Bronchial epithelial cell (primary cell): ENCODE data around the gene NEUROD6. TPM values are rescaled to one million over a fixed set of nuclear protein-coding genes. Genes with fewer than 3 reads are reported as not detected.

ENCODE experiments used
- DNase-seq: peaks from one replicate; pipeline ENCODE4 v3.0.0-alpha.2; 2010; ENCODE audit warnings: low read depth
- FAIRE-seq: peaks from 2 replicates; lab custom pipeline; 2011; peaks lifted over from hg19 to GRCh38; lab: Jason Lieb, UNC
- H3K27me3 ChIP-seq: 2 replicates; pipeline ENCODE4 v1.5.1; 2011; ENCODE audit warnings: low read length; ENCODE audit not compliant: control insufficient read depth, insufficient read depth
- H3K36me3 ChIP-seq: 2 replicates; pipeline ENCODE4 v1.5.1; 2011; ENCODE audit warnings: low read length; ENCODE audit not compliant: control insufficient read depth, insufficient read depth
- H3K4me3 ChIP-seq: 2 replicates; pipeline ENCODE4 v1.5.1; 2011; ENCODE audit warnings: mild to moderate bottlenecking, low read depth, low read length, control low read depth
- total RNA-seq: library from RNA; depleted of rRNA; stranded (reverse); fragments of >200 nt; gene quantifications from 2 replicates; pipeline ENCODE4 v1.2.1, GENCODE V29; 2014
- TF ChIP-seq, protein P1 (sequence below): IDR thresholded peaks from 2 replicates; pipeline ENCODE4 v1.5.1; 2011; ENCODE audit warnings: mild to moderate bottlenecking, moderate library complexity, low read length, control low read depth, inconsistent platforms; ENCODE audit not compliant: insufficient read depth, severe bottlenecking

Gene NEUROD6
- total RNA-seq, 1 donor from 2014 or later: not detected

- FAIRE-seq (no peak), DNase-seq (no peak)
- H3K36me3 ChIP-seq: no peaks in the 10 kb centered on the region
- H3K4me3 ChIP-seq: no peak overlapping the region
- H3K27me3 ChIP-seq: peaks cover 8% of the 10 kb centered on the region
- TF ChIP-seq, protein P1, sequence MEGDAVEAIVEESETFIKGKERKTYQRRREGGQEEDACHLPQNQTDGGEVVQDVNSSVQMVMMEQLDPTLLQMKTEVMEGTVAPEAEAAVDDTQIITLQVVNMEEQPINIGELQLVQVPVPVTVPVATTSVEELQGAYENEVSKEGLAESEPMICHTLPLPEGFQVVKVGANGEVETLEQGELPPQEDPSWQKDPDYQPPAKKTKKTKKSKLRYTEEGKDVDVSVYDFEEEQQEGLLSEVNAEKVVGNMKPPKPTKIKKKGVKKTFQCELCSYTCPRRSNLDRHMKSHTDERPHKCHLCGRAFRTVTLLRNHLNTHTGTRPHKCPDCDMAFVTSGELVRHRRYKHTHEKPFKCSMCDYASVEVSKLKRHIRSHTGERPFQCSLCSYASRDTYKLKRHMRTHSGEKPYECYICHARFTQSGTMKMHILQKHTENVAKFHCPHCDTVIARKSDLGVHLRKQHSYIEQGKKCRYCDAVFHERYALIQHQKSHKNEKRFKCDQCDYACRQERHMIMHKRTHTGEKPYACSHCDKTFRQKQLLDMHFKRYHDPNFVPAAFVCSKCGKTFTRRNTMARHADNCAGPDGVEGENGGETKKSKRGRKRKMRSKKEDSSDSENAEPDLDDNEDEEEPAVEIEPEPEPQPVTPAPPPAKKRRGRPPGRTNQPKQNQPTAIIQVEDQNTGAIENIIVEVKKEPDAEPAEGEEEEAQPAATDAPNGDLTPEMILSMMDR: no peak
Measured at GRCh38 chr7:31338706-31339105, 1.8 kb downstream of the NEUROD6 start.

DNA sequence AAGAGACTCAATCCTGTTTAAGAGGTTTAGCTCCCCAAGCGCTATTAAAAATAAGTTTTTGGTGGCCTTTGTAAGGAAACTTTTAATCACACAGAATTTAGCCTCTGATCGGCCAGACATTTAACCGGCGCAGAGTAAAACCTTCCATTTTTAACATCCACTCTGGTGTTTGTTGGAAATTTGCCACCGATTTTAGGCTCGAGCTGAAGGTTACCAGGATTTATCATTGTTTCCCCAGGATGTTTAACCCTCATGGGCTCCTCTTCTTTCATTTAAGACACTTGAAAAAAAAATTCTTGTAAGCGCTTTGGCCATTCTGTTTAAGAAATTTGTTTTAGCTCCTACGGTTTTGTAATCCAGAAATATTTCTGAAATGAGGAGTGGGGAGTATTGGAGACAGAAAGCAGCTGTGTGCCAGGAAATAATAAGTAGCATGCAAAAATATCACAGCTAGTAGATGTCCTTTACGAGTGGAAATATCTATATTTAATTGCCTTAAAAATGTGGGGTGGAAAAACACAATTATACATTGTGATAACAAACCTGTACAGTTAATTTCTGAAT, 3.4 kb downstream of the NEUROD6 start:
- DNase-seq: no peak
- H3K36me3 ChIP-seq: no peaks in the 10 kb centered on the region
- no peak overlapping the region for H3K4me3 ChIP-seq
- H3K27me3 ChIP-seq: peaks cover 8% of the 10 kb centered on the region
- FAIRE-seq: no peak
- TF ChIP-seq, protein P1: no peak

DNA sequence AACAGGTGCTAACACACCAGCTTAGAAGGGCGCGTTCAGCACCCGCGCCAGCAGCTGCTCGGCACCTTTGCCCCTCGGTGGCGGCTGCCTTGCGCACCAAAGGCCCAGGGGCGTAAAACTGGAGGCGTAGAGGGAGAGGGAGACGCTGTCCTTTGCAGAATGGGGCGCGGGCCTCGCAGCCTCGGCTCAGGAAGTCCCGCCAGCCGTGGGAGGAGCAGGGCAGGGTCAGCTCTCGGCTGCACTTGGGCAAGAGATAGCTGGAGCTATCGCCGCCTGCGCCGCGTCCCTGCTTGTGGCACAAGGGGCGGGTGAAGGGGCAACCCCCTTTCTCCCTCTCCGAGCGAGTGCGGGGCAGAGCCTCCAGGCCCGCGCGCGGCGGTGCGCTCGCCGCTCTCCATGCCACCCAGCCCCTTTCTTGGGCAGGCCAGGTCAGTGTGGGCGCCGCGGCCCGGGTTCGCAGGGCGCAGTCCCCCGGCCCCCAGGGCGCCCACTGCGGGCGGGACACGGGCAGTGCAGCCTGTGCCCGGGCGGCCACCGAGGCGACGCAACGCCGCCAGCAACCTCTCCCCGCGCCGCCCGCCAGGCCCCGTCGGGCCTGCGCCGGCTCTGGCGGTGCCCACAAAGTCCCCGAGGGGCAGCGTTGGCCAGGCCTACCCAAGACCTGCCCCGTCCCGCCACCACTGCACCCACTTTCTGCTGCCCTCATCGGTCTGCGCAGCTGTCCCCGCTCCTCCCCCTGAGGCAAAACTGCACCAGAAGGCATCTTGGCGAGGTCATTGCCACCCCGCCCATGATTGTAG, 4.1 kb downstream of the NEUROD6 start:
- no peaks in the 10 kb centered on the region for H3K36me3 ChIP-seq
- FAIRE-seq (no peak), DNase-seq (no peak)
- TF ChIP-seq, protein P1: no peak
- H3K27me3 ChIP-seq: peaks cover 8% of the 10 kb centered on the region
- no peak overlapping the region for H3K4me3 ChIP-seq

DNA sequence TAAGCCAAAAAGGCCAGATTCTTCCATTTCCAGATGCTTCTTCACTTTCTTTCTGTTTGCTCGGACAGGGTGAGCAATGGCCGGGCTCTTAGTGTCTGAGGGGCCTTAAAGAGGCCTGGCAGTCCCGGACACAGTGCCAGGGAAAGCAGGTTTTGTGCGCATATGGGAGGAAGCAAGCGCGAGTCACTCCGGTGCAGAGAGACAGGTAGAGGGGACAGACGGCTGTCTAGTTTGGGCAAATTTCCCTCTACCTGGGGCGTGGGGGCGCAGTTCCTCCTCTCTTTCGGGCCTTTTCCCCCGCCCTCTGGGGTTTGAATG, 4.7 kb downstream of the NEUROD6 start:
- no peak for FAIRE-seq
- no peak for DNase-seq
- no peak overlapping the region for H3K4me3 ChIP-seq
- H3K27me3 ChIP-seq: peaks cover 8% of the 10 kb centered on the region
- no peaks in the 10 kb centered on the region for H3K36me3 ChIP-seq
- TF ChIP-seq, protein P1: no peak

DNA sequence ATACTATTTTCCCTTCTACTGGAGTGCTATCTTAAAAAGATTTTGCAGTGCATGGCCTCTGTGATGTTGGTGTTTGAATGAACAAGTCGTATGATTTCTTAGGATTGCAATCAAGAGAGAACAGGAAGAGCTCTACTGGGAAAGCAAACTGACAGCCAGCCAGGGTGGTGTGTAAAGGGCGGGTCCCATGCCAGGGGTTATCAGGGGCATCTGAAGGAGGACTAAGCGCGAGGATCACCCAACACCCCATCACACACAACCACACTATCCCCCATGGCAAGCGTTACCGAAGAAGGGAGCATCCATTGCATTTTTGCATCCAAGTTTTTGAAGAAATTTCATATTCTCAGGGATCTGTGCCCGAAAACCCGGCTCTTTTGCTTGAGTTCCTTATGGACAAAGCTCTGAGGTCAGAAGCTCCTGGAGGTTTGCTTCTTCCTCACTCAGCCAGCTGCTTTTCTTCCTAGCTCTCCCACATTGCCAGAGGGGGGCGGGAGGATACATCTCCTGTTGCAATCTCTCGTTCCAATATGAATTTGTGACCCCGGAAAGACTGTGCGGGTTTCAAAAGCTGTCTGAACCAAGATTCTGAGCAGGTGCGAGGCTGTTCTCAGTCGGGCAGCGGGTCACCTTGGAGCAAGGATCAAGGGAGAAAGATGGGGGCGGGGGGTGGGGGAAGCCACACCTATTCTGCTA, 5.2 kb downstream of the NEUROD6 start:
- FAIRE-seq (no peak), DNase-seq (no peak)
- peaks cover 8% of the 10 kb centered on the region for H3K27me3 ChIP-seq
- TF ChIP-seq, protein P1: no peak
- no peaks in the 10 kb centered on the region for H3K36me3 ChIP-seq
- H3K4me3 ChIP-seq: no peak overlapping the region
